GM21737 (cell line): ENCODE measurements around the gene RPN2.

ENCODE experiments used
- ATAC-seq: cut with Tn5 transposase; IDR thresholded peaks from one replicate; pipeline ENCODE4 v1.9.1; 2021; ENCODE audit warnings: mild to moderate bottlenecking, moderate library complexity; ENCODE audit not compliant: unreplicated experiment

The RPN2 gene

GRCh38 chr20:37209193-37209592, 30.1 kb downstream of the RPN2 start:
- ATAC-seq = no peak

GRCh38 chr20:37209661-37210314, 30.7 kb downstream of the RPN2 start:
- no peak for ATAC-seq

GRCh38 chr20:37218441-37218840, 39.3 kb downstream of the RPN2 start:
- no peak for ATAC-seq

GRCh38 chr20:37218976-37219375, 39.8 kb downstream of the RPN2 start:
- ATAC-seq = no peak

- ATAC-seq = no peak
These were observed 40.9 kb downstream of the RPN2 start for GRCh38 chr20:37219751-37220668.

- no peak for ATAC-seq
These were observed 41.6 kb downstream of the RPN2 start for GRCh38 chr20:37220731-37221130.

GRCh38 chr20:37222086-37222485, 43.0 kb downstream of the RPN2 start:
- ATAC-seq = no peak

- no peak for ATAC-seq
These were observed 43.9 kb downstream of the RPN2 start for GRCh38 chr20:37223053-37223452.

- no peak for ATAC-seq
These were observed 46.0 kb downstream of the RPN2 start for GRCh38 chr20:37225146-37225545.

GRCh38 chr20:37226889-37227288, 47.8 kb downstream of the RPN2 start:
- no peak for ATAC-seq

GRCh38 chr20:37228082-37228481, 49.0 kb downstream of the RPN2 start:
- no peak for ATAC-seq

GRCh38 chr20:37228656-37229055, 49.5 kb downstream of the RPN2 start:
- no peak for ATAC-seq

- ATAC-seq = no peak
These were observed 50.2 kb downstream of the RPN2 start for GRCh38 chr20:37229357-37229756.

GRCh38 chr20:37230200-37230599, 51.1 kb downstream of the RPN2 start:
- ATAC-seq = no peak

- ATAC-seq = no peak
These were observed 53.0 kb downstream of the RPN2 start for GRCh38 chr20:37231947-37232630.

GRCh38 chr20:37233548-37234253, 54.6 kb downstream of the RPN2 start:
- no peak for ATAC-seq

- no peak for ATAC-seq
These were observed 55.1 kb downstream of the RPN2 start for GRCh38 chr20:37234254-37234581.

- no peak for ATAC-seq
These were observed 55.9 kb downstream of the RPN2 start for GRCh38 chr20:37235065-37235464.

GRCh38 chr20:37236462-37236861, 57.3 kb downstream of the RPN2 start:
- ATAC-seq = no peak

GRCh38 chr20:37237656-37238055, 58.5 kb downstream of the RPN2 start:
- ATAC-seq = no peak

- ATAC-seq = no peak
These were observed 59.3 kb downstream of the RPN2 start for GRCh38 chr20:37238426-37238825.
